Liver (tissue), 9 donors: ENCODE data around the gene BCAT1. TPM values are rescaled to one million over a fixed set of nuclear protein-coding genes. Genes with fewer than 3 reads are reported as not detected.
A peak's percentile ranks its signal among the peaks of the same experiment; 100 is the strongest.

ENCODE experiments used
- DNase-seq: peaks from one replicate; pipeline ENCODE4 v3.0.0-alpha.2; 2017; ENCODE audit warnings: low spot score
- H3K27ac ChIP-seq, 2 donors: one replicate each; pipeline ENCODE4 v1.7.0; 2013; ENCODE audit warnings: inconsistent platforms in 2 of 2, low read length in 2 of 2, control low read depth in 1 of 2, low read depth in 1 of 2, mild to moderate bottlenecking in 1 of 2
- H3K27me3 ChIP-seq, 4 donors: one replicate each; pipeline versions ENCODE4 v1.6.1 to v1.7.0; 2013; ENCODE audit warnings: low read length in 3 of 4, inconsistent platforms in 1 of 4, mild to moderate bottlenecking in 1 of 4, moderate library complexity in 1 of 4; ENCODE audit not compliant: control insufficient read depth in 4 of 4, insufficient read depth in 4 of 4
- H3K36me3 ChIP-seq, 4 donors: one replicate each; pipeline versions ENCODE4 v1.6.1 to v1.7.0; 2013; ENCODE audit warnings: low read length in 3 of 4, mild to moderate bottlenecking in 3 of 4, low read depth in 1 of 4, moderate library complexity in 1 of 4; ENCODE audit not compliant: control insufficient read depth in 4 of 4, insufficient read depth in 3 of 4
- H3K4me1 ChIP-seq, 4 donors: one replicate each; pipeline versions ENCODE4 v1.6.1 to v1.7.0; 2013; ENCODE audit warnings: low read length in 3 of 4, mild to moderate bottlenecking in 3 of 4, moderate library complexity in 1 of 4; ENCODE audit not compliant: control insufficient read depth in 4 of 4, insufficient read depth in 4 of 4
- H3K4me3 ChIP-seq, 3 donors: one replicate each; pipeline versions ENCODE4 v1.6.1 to v1.7.0; 2013; ENCODE audit warnings: low read length in 3 of 3, control low read depth in 1 of 3, low read depth in 1 of 3, mild to moderate bottlenecking in 1 of 3
- H3K9ac ChIP-seq, 2 donors: one replicate each; pipeline ENCODE4 v1.7.0; 2013; ENCODE audit warnings: low read length in 2 of 2, mild to moderate bottlenecking in 2 of 2, moderate library complexity in 2 of 2, control low read depth in 1 of 2, low read depth in 1 of 2
- H3K9me3 ChIP-seq, 4 donors: one replicate each; pipeline versions ENCODE4 v1.6.1 to v1.7.0; 2013; ENCODE audit warnings: low read length in 3 of 4; ENCODE audit not compliant: control insufficient read depth in 4 of 4
- EGR1 ChIP-seq, 2 donors: IDR thresholded peaks; 2 replicates each; pipeline ENCODE4 v1.6.1; 2016 to 2018; ENCODE audit warnings: antibody characterized with exemption in 2 of 2, low read depth in 2 of 2
- FOXA1 ChIP-seq: IDR thresholded peaks from 2 replicates; pipeline ENCODE4 v1.6.1; 2016; ENCODE audit warnings: antibody characterized with exemption
- FOXA2 ChIP-seq: IDR thresholded peaks from 2 replicates; pipeline ENCODE4 v1.6.1; 2016; ENCODE audit warnings: antibody characterized with exemption
- GABPA ChIP-seq, 2 donors: IDR thresholded peaks in 1 of 2; conservative IDR thresholded peaks in 1 of 2; 2 replicates each; pipeline ENCODE4 v1.6.1; 2016; ENCODE audit warnings: antibody characterized with exemption in 2 of 2, mild to moderate bottlenecking in 1 of 2, moderate library complexity in 1 of 2
- HNF4A ChIP-seq, 2 donors: conservative IDR thresholded peaks; 2 replicates each; pipeline ENCODE4 v1.6.1; 2016; ENCODE audit warnings: antibody characterized with exemption in 2 of 2, mild to moderate bottlenecking in 2 of 2
- HNF4G ChIP-seq: IDR thresholded peaks from 2 replicates; pipeline ENCODE4 v1.6.1; 2016; ENCODE audit warnings: antibody characterized with exemption
- JUND ChIP-seq, 2 donors: IDR thresholded peaks; 2 replicates each; pipeline ENCODE4 v1.6.1; 2016; ENCODE audit warnings: antibody characterized with exemption in 2 of 2
- RAD21 ChIP-seq, 2 donors: IDR thresholded peaks; 2 replicates each; pipeline ENCODE4 v1.6.1; 2016; ENCODE audit warnings: antibody characterized with exemption in 2 of 2, mild to moderate bottlenecking in 2 of 2
- RXRA ChIP-seq, 2 donors: IDR thresholded peaks; 2 replicates each; pipeline ENCODE4 v1.6.1; 2017 to 2018; ENCODE audit warnings: antibody characterized with exemption in 2 of 2, mild to moderate bottlenecking in 1 of 2
- SP1 ChIP-seq: IDR thresholded peaks from 2 replicates; pipeline ENCODE4 v1.6.1; 2018; ENCODE audit warnings: antibody characterized with exemption, mild to moderate bottlenecking
- TAF1 ChIP-seq: conservative IDR thresholded peaks from 2 replicates; pipeline ENCODE4 v1.6.1; 2016; ENCODE audit warnings: antibody characterized with exemption, mild to moderate bottlenecking
- YY1 ChIP-seq: IDR thresholded peaks from 2 replicates; pipeline ENCODE4 v1.6.1; 2016; ENCODE audit warnings: antibody characterized with exemption, mild to moderate bottlenecking
- WGBS: extraction: QIAGEN DNeasy Blood & Tissue Kit; methylation state at CpG from one replicate; pipeline ENCODE4 v1.1.7; 2013; 5-methylcytosine and 5-hydroxymethylcytosine counted together
- polyA plus RNA-seq, 2 donors: library from polyadenylated mRNA; stranded (reverse) in 1 of 2; unstranded in 1 of 2; fragments of 200-250 nt in 1 of 2; fragments of >200 nt in 1 of 2; fragmentation: Nextera tagmentation in 1 of 2; extraction: Ambion mirVana in 1 of 2; gene quantifications; one replicate each; pipeline versions ENCODE4 v1.2.1 to v1.2.3, GENCODE V29; 2013 to 2015
- total RNA-seq, 2 donors: library from RNA; depleted of rRNA; stranded (reverse); fragments of >200 nt; gene quantifications; one replicate each; pipeline ENCODE4 v1.2.3, GENCODE V29; 2014
- TF ChIP-seq, protein P1 (sequence below): IDR thresholded peaks from 2 replicates; pipeline ENCODE4 v1.6.1; 2016; ENCODE audit warnings: antibody characterized with exemption
- TF ChIP-seq, protein P2 (sequence below): IDR thresholded peaks from 2 replicates; pipeline ENCODE4 v1.6.1; 2016; ENCODE audit warnings: antibody characterized with exemption
- TF ChIP-seq, protein P3 (sequence below): IDR thresholded peaks from 2 replicates; pipeline ENCODE4 v1.6.1; 2016; ENCODE audit warnings: antibody characterized with exemption
- TF ChIP-seq, protein P4 (sequence below): IDR thresholded peaks from 2 replicates; pipeline ENCODE4 v1.6.1; 2016; ENCODE audit warnings: antibody characterized with exemption, mild to moderate bottlenecking
- donor health status: healthy.
- donor health status: healthy.
- donor health status: healthy.
- donor health status: healthy.
- donor health status: healthy.

Gene BCAT1
- total and polyA plus RNA-seq, 4 donors: 0.14 to 10.0 (median 0.85) TPM

DNA sequence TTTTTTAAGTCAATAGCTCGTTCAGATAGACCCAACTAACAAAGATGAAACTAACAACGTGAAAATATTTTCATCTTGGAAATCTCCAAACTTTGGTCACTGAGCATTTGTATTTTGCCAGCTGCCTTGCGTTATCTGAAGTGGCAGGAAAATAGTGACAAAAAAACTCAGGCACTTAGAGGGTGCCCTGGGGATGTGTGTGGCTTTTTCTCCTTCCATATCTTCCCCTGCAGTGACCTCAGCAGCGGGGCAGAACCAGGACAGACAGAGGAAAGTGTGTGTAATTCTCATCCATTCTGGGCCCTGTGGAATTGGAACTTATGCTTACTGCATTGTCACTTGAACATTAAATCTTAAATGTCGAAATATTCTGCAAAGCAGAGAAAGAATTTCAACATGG lies 152.0 kb downstream of the BCAT1 start:
- no peaks in the 10 kb centered on the region for H3K36me3 ChIP-seq
- 65% methylated on average over 5 of the region's 5 CpGs for WGBS
- H3K27ac ChIP-seq: no peak overlapping the region

DNA sequence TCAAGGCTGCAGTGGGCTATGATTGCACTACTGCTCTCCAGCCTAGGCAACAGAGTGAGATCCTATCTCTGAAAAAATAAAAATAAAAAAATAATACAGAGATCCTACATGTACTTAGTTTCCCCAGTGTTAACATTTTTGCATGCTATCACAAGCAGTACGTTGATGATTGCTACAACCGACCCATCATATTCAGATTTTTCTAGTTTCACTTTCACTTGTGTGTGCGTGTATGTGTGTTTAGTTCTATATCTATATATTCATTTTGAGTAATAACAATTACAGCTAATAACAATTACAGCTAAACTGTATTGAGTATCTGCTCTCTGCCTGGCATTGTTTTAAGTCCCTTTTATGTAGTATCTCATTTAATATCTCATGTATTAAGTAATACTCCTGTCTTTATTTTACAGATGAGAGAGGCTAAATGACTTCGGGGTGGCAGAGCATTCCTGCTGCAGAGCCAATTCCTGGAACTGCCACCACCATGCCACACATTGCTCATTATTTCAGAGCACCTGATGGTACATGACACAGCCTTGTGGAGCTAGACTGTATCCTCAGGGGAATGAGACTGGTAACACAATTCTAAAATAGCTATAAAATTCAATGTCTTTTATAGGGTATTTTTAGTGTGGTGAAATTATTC lies 153.1 kb downstream of the BCAT1 start:
- Histone ChIP-seq H3K4me1 (peaks cover 0 to 8% (median 3%) of the 10 kb centered on the region in 4 donors), H3K27ac (no peak overlapping the region), H3K9me3 (no peaks in the 10 kb centered on the region), H3K27me3 (no peaks in the 10 kb centered on the region), H3K36me3 (no peaks in the 10 kb centered on the region), H3K9ac (peak overlapping the region in 1 of 2 donors; percentile 54), H3K4me3 (peak overlapping the region; percentile 16 to 69 (median 35))
- TF ChIP-seq GABPA (IDR thresholded peaks at IDR 0.05 in 1 of 2, conservative IDR thresholded peaks at IDR 0.05 in 1 of 2): no peak
- no peak for TF ChIP-seq SP1
- TF ChIP-seq RAD21 (IDR thresholded peaks at IDR 0.05): no peak
- no peak for TF ChIP-seq JUND (IDR thresholded peaks at IDR 0.05)
- no peak for DNase-seq
- WGBS: 32% methylated on average over 4 of the region's 4 CpGs

More for the DNA sequence above, 152.0 kb downstream of the BCAT1 start:
- no peaks in the 10 kb centered on the region for H3K27me3 ChIP-seq
- H3K4me3 ChIP-seq: no peak overlapping the region
- no peaks in the 10 kb centered on the region for H3K9me3 ChIP-seq
- H3K4me1 ChIP-seq: peaks cover 0 to 2% (median 0%) of the 10 kb centered on the region in 4 donors
- DNase-seq: no peak
- TF ChIP-seq, protein P1, sequence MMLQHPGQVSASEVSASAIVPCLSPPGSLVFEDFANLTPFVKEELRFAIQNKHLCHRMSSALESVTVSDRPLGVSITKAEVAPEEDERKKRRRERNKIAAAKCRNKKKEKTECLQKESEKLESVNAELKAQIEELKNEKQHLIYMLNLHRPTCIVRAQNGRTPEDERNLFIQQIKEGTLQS: no peak
- TF ChIP-seq, protein P2, sequence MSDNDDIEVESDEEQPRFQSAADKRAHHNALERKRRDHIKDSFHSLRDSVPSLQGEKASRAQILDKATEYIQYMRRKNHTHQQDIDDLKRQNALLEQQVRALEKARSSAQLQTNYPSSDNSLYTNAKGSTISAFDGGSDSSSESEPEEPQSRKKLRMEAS: no peak
- TF ChIP-seq, protein P3, sequence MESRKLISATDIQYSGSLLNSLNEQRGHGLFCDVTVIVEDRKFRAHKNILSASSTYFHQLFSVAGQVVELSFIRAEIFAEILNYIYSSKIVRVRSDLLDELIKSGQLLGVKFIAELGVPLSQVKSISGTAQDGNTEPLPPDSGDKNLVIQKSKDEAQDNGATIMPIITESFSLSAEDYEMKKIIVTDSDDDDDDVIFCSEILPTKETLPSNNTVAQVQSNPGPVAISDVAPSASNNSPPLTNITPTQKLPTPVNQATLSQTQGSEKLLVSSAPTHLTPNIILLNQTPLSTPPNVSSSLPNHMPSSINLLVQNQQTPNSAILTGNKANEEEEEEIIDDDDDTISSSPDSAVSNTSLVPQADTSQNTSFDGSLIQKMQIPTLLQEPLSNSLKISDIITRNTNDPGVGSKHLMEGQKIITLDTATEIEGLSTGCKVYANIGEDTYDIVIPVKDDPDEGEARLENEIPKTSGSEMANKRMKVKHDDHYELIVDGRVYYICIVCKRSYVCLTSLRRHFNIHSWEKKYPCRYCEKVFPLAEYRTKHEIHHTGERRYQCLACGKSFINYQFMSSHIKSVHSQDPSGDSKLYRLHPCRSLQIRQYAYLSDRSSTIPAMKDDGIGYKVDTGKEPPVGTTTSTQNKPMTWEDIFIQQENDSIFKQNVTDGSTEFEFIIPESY: no peak
- TF ChIP-seq EGR1 (IDR thresholded peaks at IDR 0.05; ENCODE audit: low read depth in 2 of 2) (no peak), FOXA2 (no peak), RAD21 (IDR thresholded peaks at IDR 0.05) (no peak), SP1 (no peak), HNF4A (conservative IDR thresholded peaks at IDR 0.05) (no peak), JUND (IDR thresholded peaks at IDR 0.05) (no peak)
- H3K9ac ChIP-seq: no peak overlapping the region

DNA sequence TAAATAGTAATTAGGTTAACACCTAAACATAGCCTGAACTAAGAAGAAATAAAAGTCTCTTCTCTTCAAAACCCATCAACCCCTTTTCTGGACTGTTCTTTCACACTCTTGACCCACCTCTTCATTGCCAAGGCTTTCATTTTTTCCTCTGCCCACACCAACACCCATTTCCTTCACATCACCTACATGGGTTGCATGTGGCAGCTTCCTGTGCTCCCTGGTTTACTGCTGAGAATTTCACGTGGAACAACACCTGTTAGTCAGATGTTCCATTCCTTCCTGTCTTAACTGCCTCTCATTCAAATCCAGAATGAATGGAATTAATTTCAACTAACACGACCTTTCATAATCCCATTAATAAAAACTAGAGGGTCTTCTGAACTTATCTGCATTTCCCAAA lies 157.3 kb downstream of the BCAT1 start:
- H3K27ac ChIP-seq: no peak overlapping the region
- no peak for DNase-seq
- WGBS: 76% methylated on average over 2 of the region's 2 CpGs
- no peaks in the 10 kb centered on the region for H3K36me3 ChIP-seq
- H3K4me3 ChIP-seq: no peak overlapping the region
- peaks cover 0 to 8% (median 3%) of the 10 kb centered on the region in 4 donors for H3K4me1 ChIP-seq
- no peak overlapping the region for H3K9ac ChIP-seq
- no peaks in the 10 kb centered on the region for H3K27me3 ChIP-seq
- H3K9me3 ChIP-seq: no peaks in the 10 kb centered on the region
- TF ChIP-seq HNF4A (conservative IDR thresholded peaks at IDR 0.05) (no peak), FOXA2 (no peak), SP1 (no peak), YY1 (no peak), RXRA (IDR thresholded peaks at IDR 0.05) (no peak), FOXA1 (no peak), TAF1 (no peak), HNF4G (no peak), EGR1 (IDR thresholded peaks at IDR 0.05; ENCODE audit: low read depth in 2 of 2) (no peak)
- TF ChIP-seq, protein P4, sequence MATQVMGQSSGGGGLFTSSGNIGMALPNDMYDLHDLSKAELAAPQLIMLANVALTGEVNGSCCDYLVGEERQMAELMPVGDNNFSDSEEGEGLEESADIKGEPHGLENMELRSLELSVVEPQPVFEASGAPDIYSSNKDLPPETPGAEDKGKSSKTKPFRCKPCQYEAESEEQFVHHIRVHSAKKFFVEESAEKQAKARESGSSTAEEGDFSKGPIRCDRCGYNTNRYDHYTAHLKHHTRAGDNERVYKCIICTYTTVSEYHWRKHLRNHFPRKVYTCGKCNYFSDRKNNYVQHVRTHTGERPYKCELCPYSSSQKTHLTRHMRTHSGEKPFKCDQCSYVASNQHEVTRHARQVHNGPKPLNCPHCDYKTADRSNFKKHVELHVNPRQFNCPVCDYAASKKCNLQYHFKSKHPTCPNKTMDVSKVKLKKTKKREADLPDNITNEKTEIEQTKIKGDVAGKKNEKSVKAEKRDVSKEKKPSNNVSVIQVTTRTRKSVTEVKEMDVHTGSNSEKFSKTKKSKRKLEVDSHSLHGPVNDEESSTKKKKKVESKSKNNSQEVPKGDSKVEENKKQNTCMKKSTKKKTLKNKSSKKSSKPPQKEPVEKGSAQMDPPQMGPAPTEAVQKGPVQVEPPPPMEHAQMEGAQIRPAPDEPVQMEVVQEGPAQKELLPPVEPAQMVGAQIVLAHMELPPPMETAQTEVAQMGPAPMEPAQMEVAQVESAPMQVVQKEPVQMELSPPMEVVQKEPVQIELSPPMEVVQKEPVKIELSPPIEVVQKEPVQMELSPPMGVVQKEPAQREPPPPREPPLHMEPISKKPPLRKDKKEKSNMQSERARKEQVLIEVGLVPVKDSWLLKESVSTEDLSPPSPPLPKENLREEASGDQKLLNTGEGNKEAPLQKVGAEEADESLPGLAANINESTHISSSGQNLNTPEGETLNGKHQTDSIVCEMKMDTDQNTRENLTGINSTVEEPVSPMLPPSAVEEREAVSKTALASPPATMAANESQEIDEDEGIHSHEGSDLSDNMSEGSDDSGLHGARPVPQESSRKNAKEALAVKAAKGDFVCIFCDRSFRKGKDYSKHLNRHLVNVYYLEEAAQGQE: no peak
- TF ChIP-seq, protein P3: no peak
- TF ChIP-seq, protein P1: no peak
- TF ChIP-seq, protein P2: no peak
